SU-DHL-6 (cell line): Measurements from ENCODE around the gene GABBR2.

ENCODE experiments used
- H2AFZ ChIP-seq: fragments of 200-600 bp; sonication (generic); 2 replicates; pipeline ENCODE4 v1.6.1; 2014; ENCODE audit warnings: low read depth, mild to moderate bottlenecking, moderate library complexity, mixed read lengths, antibody characterized with exemption, low read length; ENCODE audit not compliant: severe bottlenecking
- H3F3A ChIP-seq: fragments of 200-600 bp; shearing (Covaris generic); 2 replicates; pipeline ENCODE4 v1.6.0; 2016; ENCODE audit warnings: antibody characterized with exemption, mild to moderate bottlenecking; ENCODE audit not compliant: insufficient read depth
- H3K27ac ChIP-seq: fragments of 200-600 bp; sonication (generic); 2 replicates; pipeline ENCODE4 v1.5.1; 2016; ENCODE audit warnings: low read depth, mild to moderate bottlenecking, low read length, moderate library complexity, mixed read lengths
- H3K27me3 ChIP-seq: fragments of 200-600 bp; sonication (generic), shearing (Covaris generic); 2 replicates; pipeline ENCODE4 v1.6.0; 2014; ENCODE audit warnings: mild to moderate bottlenecking, low read length
- H3K36me3 ChIP-seq: fragments of 200-600 bp; sonication (generic); 2 replicates; pipeline ENCODE4 v1.6.1; 2014; ENCODE audit warnings: mild to moderate bottlenecking, low read length, mixed read lengths
- H3K4me2 ChIP-seq: fragments of 300-600, 200-600 bp; shearing (Covaris generic), sonication (generic); 2 replicates; pipeline ENCODE4 v1.6.0; 2014; ENCODE audit warnings: low read length, low read depth, mild to moderate bottlenecking; ENCODE audit not compliant: poor library complexity, severe bottlenecking
- H3K4me3 ChIP-seq: fragments of 200-600 bp; sonication (generic); 2 replicates; pipeline ENCODE4 v1.5.1; 2014; ENCODE audit warnings: antibody characterized with exemption, low read length, mild to moderate bottlenecking, mixed read lengths; ENCODE audit not compliant: insufficient read depth, poor library complexity, severe bottlenecking
- H3K79me2 ChIP-seq: fragments of 200-600 bp; sonication (generic); 2 replicates; pipeline ENCODE4 v1.6.1; 2014; ENCODE audit warnings: mild to moderate bottlenecking, low read length, moderate library complexity; ENCODE audit not compliant: insufficient read depth
- H3K9ac ChIP-seq: fragments of 200-600 bp; sonication (generic); 2 replicates; pipeline ENCODE4 v1.7.0; 2014; ENCODE audit warnings: mild to moderate bottlenecking, low read length
- H3K9me2 ChIP-seq: fragments of 200-600 bp; sonication (generic); replicated peaks from 2 replicates; pipeline ENCODE4 v1.6.1; 2014; ENCODE audit warnings: low read length; ENCODE audit not compliant: insufficient read depth
- H3K9me3 ChIP-seq: fragments of 200-600 bp; sonication (generic); 2 replicates; pipeline ENCODE4 v1.6.1; 2014; ENCODE audit warnings: low read length, mixed read lengths; ENCODE audit not compliant: insufficient read depth
- H4K20me1 ChIP-seq: fragments of 200-600 bp; sonication (generic); 2 replicates; pipeline ENCODE4 v1.6.1; 2014; ENCODE audit warnings: low read depth, mild to moderate bottlenecking, antibody characterized with exemption, low read length, moderate library complexity, mixed read lengths
- EZH2phosphoT487 ChIP-seq: fragments of 200-600 bp; sonication (generic), shearing (Covaris generic); conservative IDR thresholded peaks from 2 replicates; pipeline ENCODE4 v1.6.1; 2018; ENCODE audit warnings: mild to moderate bottlenecking, antibody characterized with exemption, low read length, moderate library complexity, mixed read lengths
- TF ChIP-seq, protein P1 (sequence below): fragments of 200-600 bp; sonication (generic); IDR thresholded peaks from one replicate; pipeline ENCODE4 v1.5.1; 2017; ENCODE audit warnings: antibody characterized with exemption, mild to moderate bottlenecking, low read length, moderate library complexity; ENCODE audit not compliant: insufficient read depth, poor library complexity, severe bottlenecking

The GABBR2 gene

DNA sequence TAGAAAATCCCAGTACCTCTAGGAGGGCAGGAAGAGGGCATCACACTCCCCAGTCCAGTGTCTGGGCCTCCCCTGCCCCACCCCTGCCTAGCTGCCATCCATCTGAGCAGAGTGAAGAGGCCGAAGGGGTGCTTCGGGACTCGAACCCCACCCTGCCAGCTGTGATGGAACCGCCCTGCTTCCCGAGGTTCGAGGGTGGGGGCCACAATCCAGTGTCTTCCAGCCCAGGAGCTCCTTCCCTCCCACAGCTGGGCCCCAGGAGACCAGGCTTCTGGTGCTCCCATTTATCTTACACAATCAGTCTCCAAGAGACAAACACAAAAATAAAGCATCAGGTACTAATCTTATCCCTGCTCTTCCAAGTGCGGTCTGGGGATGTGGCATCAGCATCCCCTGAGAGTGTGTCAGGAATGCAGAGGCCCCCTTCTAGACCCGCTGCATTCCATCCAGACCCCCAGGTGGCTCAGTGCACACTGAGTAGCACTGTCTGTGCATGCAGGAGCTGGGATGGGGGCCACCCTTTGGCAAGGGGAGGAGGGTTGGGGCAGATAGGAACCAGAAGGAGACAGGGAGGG is 330.4 kb downstream of the GABBR2 start:
- Histone ChIP-seq H4K20me1 (no peaks in the 10 kb centered on the region), H3K27me3 (no peaks in the 10 kb centered on the region), H3F3A (no peaks in the 10 kb centered on the region), H3K27ac (no peak overlapping the region), H3K36me3 (no peaks in the 10 kb centered on the region), H2AFZ (no peak overlapping the region), H3K4me2 (no peak overlapping the region), H3K9me2 (no peaks in the 10 kb centered on the region), H3K79me2 (no peaks in the 10 kb centered on the region), H3K4me3 (no peak overlapping the region), H3K9me3 (no peaks in the 10 kb centered on the region), H3K9ac (no peak overlapping the region)
- TF ChIP-seq, protein P1, sequence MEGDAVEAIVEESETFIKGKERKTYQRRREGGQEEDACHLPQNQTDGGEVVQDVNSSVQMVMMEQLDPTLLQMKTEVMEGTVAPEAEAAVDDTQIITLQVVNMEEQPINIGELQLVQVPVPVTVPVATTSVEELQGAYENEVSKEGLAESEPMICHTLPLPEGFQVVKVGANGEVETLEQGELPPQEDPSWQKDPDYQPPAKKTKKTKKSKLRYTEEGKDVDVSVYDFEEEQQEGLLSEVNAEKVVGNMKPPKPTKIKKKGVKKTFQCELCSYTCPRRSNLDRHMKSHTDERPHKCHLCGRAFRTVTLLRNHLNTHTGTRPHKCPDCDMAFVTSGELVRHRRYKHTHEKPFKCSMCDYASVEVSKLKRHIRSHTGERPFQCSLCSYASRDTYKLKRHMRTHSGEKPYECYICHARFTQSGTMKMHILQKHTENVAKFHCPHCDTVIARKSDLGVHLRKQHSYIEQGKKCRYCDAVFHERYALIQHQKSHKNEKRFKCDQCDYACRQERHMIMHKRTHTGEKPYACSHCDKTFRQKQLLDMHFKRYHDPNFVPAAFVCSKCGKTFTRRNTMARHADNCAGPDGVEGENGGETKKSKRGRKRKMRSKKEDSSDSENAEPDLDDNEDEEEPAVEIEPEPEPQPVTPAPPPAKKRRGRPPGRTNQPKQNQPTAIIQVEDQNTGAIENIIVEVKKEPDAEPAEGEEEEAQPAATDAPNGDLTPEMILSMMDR: no peak
- no peak for TF ChIP-seq EZH2phosphoT487

DNA sequence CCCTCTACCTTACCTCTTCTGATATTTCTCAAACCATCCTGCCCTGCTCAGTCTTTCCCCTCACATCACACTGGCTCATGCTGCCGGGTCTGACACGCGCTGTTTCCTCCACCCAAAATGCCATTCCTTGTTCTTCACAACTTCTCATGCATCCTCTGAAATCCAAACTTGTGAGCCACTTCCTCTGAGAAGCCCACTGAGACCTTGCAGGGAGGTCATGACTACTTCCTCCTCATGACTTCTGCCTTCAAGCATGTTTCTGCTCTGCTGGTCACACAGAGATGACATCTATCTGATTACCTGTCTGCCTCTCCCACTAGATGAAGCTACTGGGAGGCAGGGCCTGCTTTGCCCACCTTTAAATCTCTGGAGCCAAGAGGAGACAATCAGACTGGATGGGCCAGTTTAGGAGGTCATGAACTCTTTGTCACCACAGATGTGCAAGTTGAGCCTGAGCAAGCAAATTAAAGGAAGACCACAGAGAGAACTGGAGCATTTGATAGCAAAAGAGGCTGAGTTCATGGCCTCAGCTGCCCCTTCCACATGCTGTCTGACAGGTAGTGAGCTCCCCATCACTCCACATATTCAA is 333.5 kb downstream of the GABBR2 start:
- no peak for TF ChIP-seq EZH2phosphoT487
- TF ChIP-seq, protein P1: no peak
- no peak overlapping the region for H3K4me3 ChIP-seq
- H3K36me3 ChIP-seq: no peaks in the 10 kb centered on the region
- H4K20me1 ChIP-seq: no peaks in the 10 kb centered on the region
- no peaks in the 10 kb centered on the region for H3K9me2 ChIP-seq
- H3F3A ChIP-seq: no peaks in the 10 kb centered on the region
- H3K79me2 ChIP-seq: no peaks in the 10 kb centered on the region
- no peaks in the 10 kb centered on the region for H3K27me3 ChIP-seq
- no peak overlapping the region for H3K27ac ChIP-seq
- no peak overlapping the region for H3K4me2 ChIP-seq
- H3K9ac ChIP-seq: no peak overlapping the region
- H2AFZ ChIP-seq: no peak overlapping the region
- no peaks in the 10 kb centered on the region for H3K9me3 ChIP-seq

DNA sequence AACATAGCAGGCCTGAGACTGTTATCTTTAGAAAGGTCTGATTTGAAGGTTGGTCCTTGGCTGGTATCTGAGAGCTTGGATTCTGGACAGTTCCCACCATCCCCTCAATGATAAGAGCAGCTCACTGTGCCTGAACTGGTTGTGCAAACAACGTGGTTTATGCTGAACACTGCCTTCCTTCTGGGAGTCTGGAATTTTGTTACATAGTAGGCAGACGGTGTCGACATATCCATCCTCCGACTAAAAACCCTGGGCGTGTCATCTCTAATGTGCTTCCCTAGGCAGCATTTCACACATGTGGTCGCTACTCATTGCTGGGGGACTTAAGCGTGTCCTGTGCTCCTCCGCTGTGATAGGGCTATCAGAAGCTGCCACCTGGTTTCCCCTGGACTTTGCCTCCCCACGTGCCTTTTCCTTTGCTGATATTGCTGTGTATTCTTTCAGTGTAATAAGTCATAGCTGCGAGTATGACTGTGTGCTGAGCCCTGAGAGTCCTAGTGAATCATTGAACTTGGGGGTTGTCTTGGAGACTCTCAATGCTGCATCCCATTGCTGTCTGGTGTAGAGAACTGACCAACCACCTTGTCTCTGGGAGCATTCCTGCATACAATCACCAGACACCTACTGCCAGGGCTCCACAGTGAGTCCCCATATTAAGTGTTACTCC is 334.2 kb downstream of the GABBR2 start:
- TF ChIP-seq, protein P1: no peak
- TF ChIP-seq EZH2phosphoT487: no peak
- Histone ChIP-seq H2AFZ (no peak overlapping the region), H3K9me2 (no peaks in the 10 kb centered on the region), H3K27ac (no peak overlapping the region), H3K79me2 (no peaks in the 10 kb centered on the region), H3K9me3 (no peaks in the 10 kb centered on the region), H3F3A (no peaks in the 10 kb centered on the region), H4K20me1 (no peaks in the 10 kb centered on the region), H3K27me3 (no peaks in the 10 kb centered on the region), H3K9ac (no peak overlapping the region), H3K4me2 (no peak overlapping the region), H3K36me3 (no peaks in the 10 kb centered on the region), H3K4me3 (no peak overlapping the region)
